ENCODE results near the gene ROR1.
A peak's percentile ranks its signal among the peaks of the same experiment; 100 is the strongest.
"Not testable (repeated sequence)": the region's sequence is repeated elsewhere in the genome, so short reads cannot be mapped to it uniquely, and the experiment has no call there.

ROR1 gene

GRCh38 chr1:63794939-63795378, 21.1 kb downstream of the ROR1 start:
- no peak for DNase-seq

DNA sequence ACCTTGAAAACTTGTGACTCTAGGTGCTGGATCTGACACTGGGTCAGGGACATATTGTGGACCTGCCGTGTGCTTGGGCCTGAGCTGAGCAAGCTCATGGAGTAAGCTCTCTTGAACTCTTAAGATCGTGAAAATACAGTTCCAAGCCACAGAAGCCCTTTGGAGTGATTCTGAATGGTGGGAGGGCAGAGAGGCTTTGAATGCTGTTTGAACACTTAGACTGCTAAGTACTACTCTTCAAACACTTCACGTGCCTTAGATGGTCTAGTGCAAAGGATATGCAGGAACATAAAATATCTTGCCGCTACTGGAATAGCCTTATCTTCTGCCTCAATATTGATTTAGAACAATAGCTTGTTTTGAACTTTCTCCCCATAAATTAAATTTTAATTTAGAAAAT, 21.6 kb downstream of the ROR1 start:
- DNase-seq = no peak

DNA sequence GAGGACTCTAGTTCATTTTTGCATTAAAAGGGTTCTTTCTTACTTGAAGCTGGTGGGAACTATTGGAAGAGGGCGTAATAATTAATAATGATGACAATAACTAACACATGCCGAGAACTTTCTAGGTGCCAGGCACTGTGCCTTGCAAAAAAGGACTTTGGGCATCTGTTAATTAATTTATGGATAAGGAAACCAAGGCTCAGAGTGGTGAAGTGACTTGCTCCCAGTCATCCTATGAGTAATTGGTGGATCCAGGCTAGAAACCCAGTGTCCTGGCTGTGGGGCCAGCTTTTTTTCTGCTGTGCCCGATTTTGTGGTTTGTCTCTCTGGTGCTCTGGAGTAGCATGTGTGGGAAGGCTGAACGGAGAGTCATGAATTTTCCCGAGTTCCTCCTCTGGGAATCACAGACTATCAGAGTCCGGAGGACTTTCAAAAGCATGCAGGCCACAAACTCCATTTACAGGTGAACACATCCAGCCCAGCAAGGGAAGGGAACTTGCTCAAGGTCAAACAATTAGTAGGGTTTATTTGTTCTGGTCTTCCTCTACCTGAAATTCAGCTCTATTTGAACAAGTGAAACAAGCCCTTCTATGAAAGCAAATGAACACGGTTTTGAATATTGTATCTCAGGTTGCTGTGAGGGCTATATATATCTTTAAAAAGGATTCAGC, 23.4 kb downstream of the ROR1 start:
- no peak for DNase-seq

DNA sequence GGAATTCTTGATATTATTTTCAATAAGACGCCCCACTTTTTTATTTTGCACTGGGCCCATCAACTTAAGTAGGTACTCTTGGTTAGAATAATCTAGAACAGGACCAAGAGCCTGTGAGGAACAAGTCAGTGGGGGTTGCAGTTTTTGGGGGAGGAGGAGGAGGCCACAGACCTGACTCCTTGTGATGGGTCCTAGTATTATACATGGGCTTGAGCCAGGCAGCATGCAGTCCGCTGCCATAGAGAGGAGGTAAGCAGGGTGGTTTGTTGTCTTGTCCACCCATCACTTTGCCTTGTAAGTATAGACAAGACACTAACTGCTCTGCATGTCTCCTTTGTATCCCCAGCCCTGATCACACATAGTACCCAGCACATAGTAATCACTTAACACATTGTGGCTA, 24.5 kb downstream of the ROR1 start:
- no peak for DNase-seq

GRCh38 chr1:63799307-63799706, 25.5 kb downstream of the ROR1 start:
- DNase-seq = no peak

DNA sequence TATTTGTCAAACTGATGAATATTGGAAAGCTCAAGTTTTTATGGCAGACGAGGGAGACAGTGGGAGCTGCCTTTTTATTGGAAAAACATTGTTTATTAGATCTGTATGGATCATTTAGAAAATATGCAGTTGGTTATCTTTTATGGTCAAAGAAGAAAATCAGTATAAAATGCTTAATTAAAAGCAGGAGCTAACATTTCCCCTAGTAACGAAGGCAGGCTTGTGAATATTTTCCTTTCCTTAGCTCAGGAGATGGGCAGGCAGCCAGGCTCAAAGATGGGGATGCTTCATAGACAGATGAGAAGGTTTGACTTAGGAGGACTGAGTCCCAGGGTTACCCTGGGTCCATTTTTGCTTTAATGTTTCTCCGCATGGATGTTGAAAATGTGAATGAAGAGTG, 26.0 kb downstream of the ROR1 start:
- no peak for DNase-seq

GRCh38 chr1:63802109-63802508, 28.3 kb downstream of the ROR1 start:
- DNase-seq = no peak

DNA sequence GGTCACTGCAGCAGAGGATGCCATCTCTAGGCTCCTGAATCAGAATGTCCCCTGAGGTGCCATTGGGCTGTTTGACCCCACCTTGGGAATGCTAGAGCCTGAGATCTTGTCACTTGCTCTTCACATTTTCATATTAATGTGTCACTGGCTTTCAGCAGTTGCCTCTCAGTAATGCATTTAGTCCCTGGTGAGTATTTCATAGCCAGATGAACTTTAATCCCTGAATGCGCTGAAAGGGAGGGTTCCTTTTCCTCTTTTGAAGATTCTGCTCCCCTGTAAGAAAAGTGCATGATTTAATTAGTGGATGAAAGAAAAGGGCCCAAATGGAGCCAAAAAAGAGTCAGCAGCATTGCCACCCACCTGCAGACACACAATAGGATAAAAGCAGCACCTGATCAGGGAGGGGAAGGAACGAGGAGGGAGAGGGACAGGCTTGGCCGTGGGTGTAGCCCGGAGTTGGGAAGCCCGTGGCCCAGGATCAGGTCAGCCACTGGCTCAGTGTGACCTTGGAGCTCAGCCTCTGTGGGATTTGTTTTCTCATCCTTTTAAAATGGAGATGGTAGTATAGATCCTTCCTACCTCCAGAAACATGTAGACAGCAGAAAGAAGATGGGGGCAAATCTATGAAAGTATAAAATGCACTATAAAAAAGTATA, 31.1 kb downstream of the ROR1 start:
- no peak for DNase-seq

- no peak for DNase-seq
These were observed 33.2 kb downstream of the ROR1 start for GRCh38 chr1:63807046-63807445.

DNA sequence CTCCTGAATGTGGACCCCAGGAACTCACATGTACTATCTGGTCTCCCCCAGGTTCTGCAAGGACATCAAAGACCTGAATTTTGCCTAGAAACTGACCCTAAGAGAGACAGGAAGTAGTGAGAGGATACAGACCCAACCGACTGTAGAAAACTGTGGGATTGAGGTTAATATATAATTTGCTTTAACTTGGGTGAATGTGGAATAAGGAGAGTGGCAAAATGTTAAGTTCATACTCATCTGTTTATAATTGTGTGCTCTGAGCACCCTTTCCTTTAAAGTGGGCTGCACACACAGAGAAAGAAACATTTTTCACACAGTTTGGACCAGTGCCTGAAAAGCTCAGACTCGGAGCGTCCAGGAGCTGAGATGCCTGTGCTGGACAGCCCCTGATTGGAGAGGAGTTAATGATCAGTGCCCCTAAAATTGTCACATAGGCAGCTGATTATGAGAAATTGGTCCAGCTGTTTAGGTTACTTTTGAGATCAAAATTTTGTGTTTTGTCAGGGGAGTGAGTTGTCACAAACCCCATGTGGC, 37.2 kb downstream of the ROR1 start:
- DNase-seq = no peak

DNA sequence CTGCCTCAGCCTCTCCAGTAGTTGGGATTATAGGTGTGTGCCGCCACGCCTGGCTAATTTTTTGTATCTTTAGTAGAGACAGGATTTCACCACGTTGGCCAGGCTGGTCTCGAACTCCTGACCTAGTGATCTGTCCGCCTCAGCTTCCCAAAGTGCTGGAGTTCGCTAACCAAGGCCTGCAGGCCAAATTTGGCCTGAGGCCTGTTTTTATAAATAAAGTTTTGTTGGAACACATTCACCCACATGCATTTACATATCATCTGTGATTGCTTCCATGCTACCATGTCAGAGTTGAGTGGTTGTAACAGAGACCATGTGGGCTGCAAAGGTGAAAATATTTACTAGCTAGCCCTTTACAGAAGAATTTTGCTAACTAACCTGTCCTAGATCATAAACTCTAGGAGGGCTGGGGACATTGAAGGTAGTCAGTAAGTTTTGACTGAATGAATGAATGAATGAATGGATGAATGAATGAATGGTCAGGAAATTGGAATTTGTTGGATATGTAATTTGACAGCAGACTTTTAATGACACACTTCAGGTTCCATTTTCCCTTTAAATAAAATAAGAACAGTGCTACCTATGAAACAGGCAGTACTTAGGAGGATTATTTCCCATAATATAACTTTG, 38.4 kb downstream of the ROR1 start:
- no peak for DNase-seq

DNA sequence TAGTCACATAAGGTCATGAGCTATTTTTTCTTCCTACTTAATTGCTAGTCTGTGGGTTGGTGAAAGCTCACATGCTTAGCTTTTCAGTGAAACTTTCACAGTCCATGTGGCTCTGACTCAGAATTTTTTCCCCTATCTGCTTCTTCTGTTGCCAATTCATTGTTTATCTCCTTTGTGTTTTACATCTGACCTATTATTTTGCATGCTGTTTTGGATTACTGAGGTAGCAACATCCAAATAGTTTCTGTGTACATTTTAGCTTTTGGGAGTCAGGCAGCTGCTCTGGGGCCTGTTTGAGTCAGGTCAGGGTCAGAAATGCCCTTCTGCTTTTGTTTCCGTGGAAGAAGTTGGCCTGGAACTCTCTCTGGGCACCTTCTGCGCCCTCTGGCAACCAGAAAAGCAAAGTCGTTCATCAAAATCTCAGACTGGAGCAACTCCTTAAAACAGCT, 40.0 kb downstream of the ROR1 start:
- DNase-seq = peak in 1 of 2 donors; percentile 27

DNA sequence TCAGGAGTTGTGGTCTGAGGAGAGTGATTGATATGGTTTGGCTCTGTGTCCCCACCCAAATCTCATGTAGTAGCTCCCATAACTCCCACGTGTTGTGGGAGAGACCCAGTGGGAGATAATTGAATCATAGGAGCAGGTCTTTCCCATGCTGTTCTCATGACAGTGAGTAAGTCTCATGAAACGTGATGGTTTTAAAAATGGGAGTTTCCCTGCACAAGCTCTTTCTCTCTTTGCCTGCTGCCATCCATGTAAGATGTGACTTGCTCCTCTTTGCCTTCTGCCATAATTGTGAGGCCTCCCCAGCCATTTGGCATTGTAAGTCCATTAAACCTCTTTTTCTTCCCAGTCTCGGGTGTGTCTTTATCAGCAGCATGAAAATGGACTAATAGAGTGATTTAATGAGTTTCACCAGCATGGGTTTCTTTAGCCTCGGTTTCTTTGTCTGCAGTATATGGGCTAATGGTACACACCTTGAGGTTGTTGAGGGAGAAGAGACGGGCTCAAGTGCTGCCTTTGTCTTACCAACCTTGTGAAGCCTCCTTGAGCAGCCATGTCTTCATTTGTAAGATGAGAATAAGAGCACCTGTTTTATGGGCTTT, 42.5 kb downstream of the ROR1 start:
- not testable (repeated sequence) for DNase-seq

GRCh38 chr1:63817152-63817667, 43.4 kb downstream of the ROR1 start:
- no peak for DNase-seq

DNA sequence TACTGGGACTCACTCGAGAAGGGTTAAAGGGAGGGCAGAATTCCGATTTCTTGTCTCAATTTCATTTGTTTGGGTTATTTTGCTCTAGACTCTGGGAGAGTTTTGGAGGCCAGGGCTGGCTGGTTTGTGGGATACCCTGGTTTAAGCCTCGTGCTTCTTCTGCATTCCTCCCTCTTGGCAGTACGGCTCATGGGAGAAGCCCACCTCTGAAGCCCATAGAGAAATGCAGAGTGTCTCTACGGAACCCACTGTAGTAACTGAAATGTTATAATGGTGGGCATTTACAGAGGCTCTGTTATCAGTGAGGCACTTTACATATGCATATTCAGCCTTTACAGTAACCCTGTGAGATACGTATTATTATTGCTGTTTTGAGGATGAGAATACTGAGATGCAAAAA, 43.9 kb downstream of the ROR1 start:
- no peak for DNase-seq

DNA sequence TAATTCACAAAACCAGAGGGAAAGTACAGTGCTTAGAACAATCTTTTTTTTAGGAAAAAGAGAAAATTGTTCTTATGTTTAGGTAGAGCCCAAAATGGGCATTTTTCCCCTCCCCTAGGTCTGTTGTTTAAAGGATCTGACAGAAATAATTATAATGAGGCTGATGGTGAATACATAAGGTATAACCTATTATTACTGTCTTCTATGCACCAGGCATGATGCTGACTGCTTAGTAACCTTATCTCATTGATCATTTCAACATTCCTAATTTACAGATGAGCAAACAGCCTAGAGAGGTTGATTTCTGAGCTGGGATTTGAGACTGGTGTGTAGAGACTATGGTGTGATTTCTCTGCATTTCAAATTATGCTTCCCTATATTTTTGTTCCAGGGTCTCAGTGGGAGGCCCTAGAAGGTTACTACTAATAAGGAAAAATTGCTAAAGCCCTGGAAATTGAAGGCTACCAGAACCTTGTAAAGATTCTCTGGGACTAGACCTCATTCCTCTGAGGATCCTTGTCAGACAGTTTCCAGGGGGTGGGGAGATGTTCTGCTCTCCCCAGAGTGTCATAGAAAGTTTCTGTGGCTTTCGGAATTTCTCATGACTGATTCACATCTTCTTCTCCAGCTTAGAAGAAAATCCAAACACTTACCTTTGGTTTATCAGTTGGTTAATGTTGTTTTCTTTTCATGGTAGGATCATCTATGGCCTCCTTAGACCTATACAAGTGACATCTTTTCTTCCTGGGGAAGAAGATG, 44.9 kb downstream of the ROR1 start:
- no peak for DNase-seq

GRCh38 chr1:63819795-63820194, 46.0 kb downstream of the ROR1 start:
- DNase-seq = no peak

- no peak for DNase-seq
These were observed 47.5 kb downstream of the ROR1 start for GRCh38 chr1:63821091-63822005.

GRCh38 chr1:63822540-63822939, 48.7 kb downstream of the ROR1 start:
- DNase-seq = no peak

- no peak for DNase-seq
These were observed 50.6 kb downstream of the ROR1 start for GRCh38 chr1:63824451-63824850.

- no peak for DNase-seq
These were observed 51.3 kb downstream of the ROR1 start for GRCh38 chr1:63825111-63825510.
